Tibial nerve (tissue), 3 donors: ENCODE data around the gene GPR162.

Experiments used
- CTCF ChIP-seq, 5 experiments: fragments of 200-600 bp in 3 of 5; fragments of 450-650 bp in 2 of 5; sonication (generic) in 3 of 5; IDR thresholded peaks; one replicate each; pipeline ENCODE4 v1.5.1; 2016 to 2019; ENCODE audit warnings: antibody characterized with exemption in 5 of 5, mild to moderate bottlenecking in 3 of 5, moderate library complexity in 2 of 5
- POLR2A ChIP-seq, 2 donors: fragments of 450-650 bp; IDR thresholded peaks; one replicate each; pipeline ENCODE4 v1.6.1; 2017; ENCODE audit warnings: antibody characterized with exemption in 2 of 2, mild to moderate bottlenecking in 2 of 2, moderate library complexity in 2 of 2

GRCh38 chr12:6860116-6860515 is 38.5 kb downstream of the GPR162 start:
- no peak for TF ChIP-seq CTCF (IDR thresholded peaks at IDR 0.05)
- TF ChIP-seq POLR2A (IDR thresholded peaks at IDR 0.05) = no peak
